Activated CD8-positive, alpha-beta T cell treated with anti-CD3 and anti-CD28 coated beads, Interleukin-2, amount 10 ng/mL, durations not matched to agents 7 days and 5 days (primary cell): ENCODE measurements around the gene NFYA. TPM values are rescaled to one million over a fixed set of nuclear protein-coding genes. Genes with fewer than 3 reads are reported as not detected.
"Not testable (repeated sequence)": the region's sequence is repeated elsewhere in the genome, so short reads cannot be mapped to it uniquely, and the experiment has no call there.

Experiments
- ATAC-seq: fragments of 150-1000 bp; cut with Tn5 transposase; one replicate; pipeline ENCODE4 v1.10.0; 2021; ENCODE audit warnings: moderate library complexity
- CTCF ChIA-PET: fragments of 350-600 bp; sonication (Branson Sonifier 250); formaldehyde crosslinking; loops from one replicate; lab custom pipeline; 2021; ENCODE audit warnings: antibody characterized with exemption; lab: Charles Lee
- POLR2A ChIA-PET: fragments of 350-600 bp; sonication (Branson Sonifier 250); formaldehyde crosslinking; loops from one replicate; lab custom pipeline; 2021; ENCODE audit warnings: antibody characterized with exemption; lab: Charles Lee
- DNase-seq: peaks from one replicate; pipeline ENCODE4 v3.0.0-alpha.2; 2020
- H3K27ac Mint-ChIP-seq: one replicate; pipeline ENCODE4 v1.8.0; 2021; ENCODE audit warnings: mild to moderate bottlenecking, mixed read lengths
- H3K27me3 Mint-ChIP-seq: one replicate; pipeline ENCODE4 v1.8.0; 2021; ENCODE audit warnings: low read depth, mixed read lengths
- H3K36me3 Mint-ChIP-seq: one replicate; pipeline ENCODE4 v1.8.0; 2021; ENCODE audit warnings: low read depth, mixed read lengths
- H3K4me1 Mint-ChIP-seq: one replicate; pipeline ENCODE4 v1.8.0; 2021; ENCODE audit warnings: low read depth, mixed read lengths
- H3K4me3 Mint-ChIP-seq: one replicate; pipeline ENCODE4 v1.8.0; 2021; ENCODE audit warnings: mild to moderate bottlenecking, mixed read lengths
- H3K9me3 Mint-ChIP-seq: one replicate; pipeline ENCODE4 v1.8.0; 2022; ENCODE audit warnings: mixed read lengths; ENCODE audit not compliant: insufficient read depth
- total RNA-seq, 2 experiments: library from RNA; stranded (reverse); gene quantifications; one replicate each; pipeline ENCODE4 v1.2.3, GENCODE V29; 2021

NFYA gene
- total RNA-seq, 2 experiments from 2014 or later = 32.3 to 32.5 TPM

GRCh38 chr6:41088451-41088850 lies 15.7 kb downstream of the NFYA start:
- no peak for ATAC-seq
- Mint-ChIP-seq H3K27me3 (no peaks in the 10 kb centered on the region), H3K4me1 (peaks cover 5% of the 10 kb centered on the region), H3K9me3 (no peaks in the 10 kb centered on the region), H3K36me3 (peaks cover 56% of the 10 kb centered on the region), H3K27ac (no peak overlapping the region), H3K4me3 (no peak overlapping the region)
- DNase-seq = no peak
- ChIA-PET POLR2A (no interaction called here), CTCF (interaction anchor here (1.4 kb wide), 1 partner anchor 231 kb away, joined by 6 read pairs; no protein-coding TSS in a partner anchor)

GRCh38 chr6:41090841-41091761 lies 18.3 kb downstream of the NFYA start:
- ATAC-seq (no peak), DNase-seq (no peak)
- Mint-ChIP-seq H3K27ac (no peak overlapping the region), H3K27me3 (no peaks in the 10 kb centered on the region), H3K4me3 (no peak overlapping the region), H3K36me3 (peaks cover 55% of the 10 kb centered on the region), H3K4me1 (peaks cover 2% of the 10 kb centered on the region), H3K9me3 (no peaks in the 10 kb centered on the region)
- CTCF ChIA-PET = interaction anchor here (0.7 to 4.8 kb wide), 15 partner anchors 8 to 243 kb away, joined by 3 to 28 read pairs (median 6); partner anchors contain the start of gene NFYA
- POLR2A ChIA-PET = no interaction called here

GRCh38 chr6:41092421-41093140 lies 19.8 kb downstream of the NFYA start:
- no peaks in the 10 kb centered on the region for H3K27me3 Mint-ChIP-seq
- peaks cover 2% of the 10 kb centered on the region for H3K4me1 Mint-ChIP-seq
- DNase-seq (no peak), ATAC-seq (no peak)
- no peak overlapping the region for H3K4me3 Mint-ChIP-seq
- ChIA-PET POLR2A (no interaction called here), CTCF (interaction anchor here (0.8 to 4.8 kb wide), 17 partner anchors 10 to 241 kb away, joined by 3 to 28 read pairs (median 5); no protein-coding TSS in a partner anchor)
- no peak overlapping the region for H3K27ac Mint-ChIP-seq
- H3K36me3 Mint-ChIP-seq = peaks cover 65% of the 10 kb centered on the region
- H3K9me3 Mint-ChIP-seq = no peaks in the 10 kb centered on the region

GRCh38 chr6:41093729-41094128 lies 21.0 kb downstream of the NFYA start:
- CTCF ChIA-PET = interaction anchor here (0.9 to 4.8 kb wide), 5 partner anchors 9 to 95 kb away, joined by 3 to 28 read pairs (median 7); no protein-coding TSS in a partner anchor
- ATAC-seq (no peak), DNase-seq (no peak)
- H3K4me3 Mint-ChIP-seq = no peak overlapping the region
- H3K4me1 Mint-ChIP-seq = peaks cover 7% of the 10 kb centered on the region
- H3K36me3 Mint-ChIP-seq = peaks cover 73% of the 10 kb centered on the region
- no peak overlapping the region for H3K27ac Mint-ChIP-seq
- H3K27me3 Mint-ChIP-seq = no peaks in the 10 kb centered on the region
- POLR2A ChIA-PET = no interaction called here
- no peaks in the 10 kb centered on the region for H3K9me3 Mint-ChIP-seq

GRCh38 chr6:41097467-41098090 lies 24.8 kb downstream of the NFYA start:
- H3K4me3 Mint-ChIP-seq = no peak overlapping the region
- H3K36me3 Mint-ChIP-seq = peaks cover 69% of the 10 kb centered on the region
- H3K9me3 Mint-ChIP-seq = no peaks in the 10 kb centered on the region
- no peaks in the 10 kb centered on the region for H3K27me3 Mint-ChIP-seq
- DNase-seq = no peak
- ChIA-PET CTCF (no interaction called here), POLR2A (no interaction called here)
- H3K4me1 Mint-ChIP-seq = peaks cover 18% of the 10 kb centered on the region
- no peak for ATAC-seq
- peak overlapping the region; percentile 47 for H3K27ac Mint-ChIP-seq

GRCh38 chr6:41098366-41098765 lies 25.6 kb downstream of the NFYA start:
- DNase-seq (no peak), ATAC-seq (no peak)
- no peaks in the 10 kb centered on the region for H3K27me3 Mint-ChIP-seq
- ChIA-PET CTCF (interaction anchor here (2.0 kb wide), 1 partner anchor 84 kb away, joined by 7 read pairs; no protein-coding TSS in a partner anchor), POLR2A (no interaction called here)
- H3K9me3 Mint-ChIP-seq = no peaks in the 10 kb centered on the region
- peaks cover 18% of the 10 kb centered on the region for H3K4me1 Mint-ChIP-seq
- no peak overlapping the region for H3K4me3 Mint-ChIP-seq
- no peak overlapping the region for H3K27ac Mint-ChIP-seq
- peaks cover 65% of the 10 kb centered on the region for H3K36me3 Mint-ChIP-seq

- DNase-seq = no peak
- Mint-ChIP-seq H3K27ac (no peak overlapping the region), H3K9me3 (no peaks in the 10 kb centered on the region), H3K4me1 (peaks cover 16% of the 10 kb centered on the region), H3K4me3 (no peak overlapping the region), H3K36me3 (peaks cover 48% of the 10 kb centered on the region), H3K27me3 (no peaks in the 10 kb centered on the region)
- no peak for ATAC-seq
- ChIA-PET POLR2A (no interaction called here), CTCF (interaction anchor here (3.4 kb wide), 1 partner anchor 81 kb away, joined by 13 read pairs; no protein-coding TSS in a partner anchor)
Observed at GRCh38 chr6:41100871-41101287, 28.1 kb downstream of the NFYA start.

GRCh38 chr6:41103847-41104246 lies 31.1 kb downstream of the NFYA start:
- no peak for DNase-seq
- Mint-ChIP-seq H3K27ac (no peak overlapping the region), H3K4me3 (no peak overlapping the region), H3K27me3 (no peaks in the 10 kb centered on the region), H3K4me1 (peaks cover 10% of the 10 kb centered on the region), H3K36me3 (peaks cover 20% of the 10 kb centered on the region), H3K9me3 (no peaks in the 10 kb centered on the region)
- CTCF ChIA-PET = interaction anchor here (0.7 to 3.5 kb wide), 5 partner anchors 12 to 175 kb away, joined by 3 to 28 read pairs (median 4); no protein-coding TSS in a partner anchor
- POLR2A ChIA-PET = interaction anchor here (0.7 kb wide), 1 partner anchor 825 kb away, joined by 3 read pairs; no protein-coding TSS in a partner anchor
- no peak for ATAC-seq

GRCh38 chr6:41111017-41111416 lies 38.2 kb downstream of the NFYA start:
- Mint-ChIP-seq H3K36me3 (no peaks in the 10 kb centered on the region), H3K9me3 (no peaks in the 10 kb centered on the region), H3K27me3 (no peaks in the 10 kb centered on the region), H3K4me1 (no peaks in the 10 kb centered on the region), H3K4me3 (no peak overlapping the region), H3K27ac (no peak overlapping the region)
- ChIA-PET POLR2A (no interaction called here), CTCF (interaction anchor here (0.6 kb wide), 1 partner anchor 1362 kb away, joined by 3 read pairs; no protein-coding TSS in a partner anchor)
- DNase-seq = no peak
- ATAC-seq = no peak

- H3K4me1 Mint-ChIP-seq, H3K4me3 Mint-ChIP-seq, POLR2A ChIA-PET, ATAC-seq, CTCF ChIA-PET, H3K27ac Mint-ChIP-seq, H3K9me3 Mint-ChIP-seq, DNase-seq, H3K36me3 Mint-ChIP-seq, H3K27me3 Mint-ChIP-seq: not testable (repeated sequence)
Observed at GRCh38 chr6:41115027-41115426, 42.3 kb downstream of the NFYA start.

- no peak for DNase-seq
- Mint-ChIP-seq H3K9me3 (no peaks in the 10 kb centered on the region), H3K4me3 (no peak overlapping the region), H3K27ac (no peak overlapping the region), H3K27me3 (no peaks in the 10 kb centered on the region), H3K4me1 (no peaks in the 10 kb centered on the region), H3K36me3 (peaks cover 3% of the 10 kb centered on the region)
- no peak for ATAC-seq
- ChIA-PET POLR2A (no interaction called here), CTCF (interaction anchor here (0.8 to 0.9 kb wide), 2 partner anchors 18 to 39 kb away, joined by 3 read pairs; no protein-coding TSS in a partner anchor)
Observed at GRCh38 chr6:41119508-41119907, 46.7 kb downstream of the NFYA start.
